SIG-M5 (cell line): Measurements from ENCODE around the gene CLIP2.
"Not testable (repeated sequence)": the region's sequence is repeated elsewhere in the genome, so short reads cannot be mapped to it uniquely, and the experiment has no call there.

Experiments
- DNase-seq: peaks from one replicate; lab custom pipeline; 2025; lab: John Stamatoyannopoulos, UW

CLIP2 gene

DNA sequence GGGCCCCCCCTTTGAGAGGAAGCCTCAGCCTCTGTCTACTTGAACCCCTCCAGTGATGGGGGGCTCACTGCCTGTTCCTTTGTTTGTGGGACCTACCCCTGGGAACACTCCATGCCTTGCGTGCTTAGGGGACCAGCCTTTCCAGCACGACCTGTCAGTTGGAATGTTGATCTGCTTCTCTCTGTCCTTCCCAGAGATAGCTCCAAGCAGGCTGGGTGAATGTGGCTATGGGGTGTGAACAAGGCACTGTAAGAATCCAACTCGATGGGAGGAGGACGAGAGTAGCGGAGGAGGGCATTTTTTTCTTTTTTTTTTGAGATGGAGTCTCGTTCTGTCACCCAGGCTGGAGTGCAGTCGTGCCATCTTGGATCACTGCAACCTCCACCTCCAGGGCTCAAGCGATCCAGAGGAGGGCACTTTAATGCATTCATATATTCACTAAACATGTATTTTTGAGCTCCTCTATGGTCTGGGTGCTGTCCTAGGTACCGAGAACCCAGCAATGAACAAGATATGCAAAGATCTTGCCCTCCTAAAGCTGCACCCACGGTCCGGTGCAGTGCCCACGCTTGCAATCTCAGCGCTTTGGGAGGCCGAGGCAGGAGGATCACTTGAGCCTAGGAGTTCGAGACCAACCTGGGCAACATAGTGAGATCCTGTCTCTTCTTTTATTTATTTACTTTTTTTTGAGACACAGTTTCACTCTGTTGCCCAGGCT, 8.5 kb downstream of the CLIP2 start:
- DNase-seq: no peak

DNA sequence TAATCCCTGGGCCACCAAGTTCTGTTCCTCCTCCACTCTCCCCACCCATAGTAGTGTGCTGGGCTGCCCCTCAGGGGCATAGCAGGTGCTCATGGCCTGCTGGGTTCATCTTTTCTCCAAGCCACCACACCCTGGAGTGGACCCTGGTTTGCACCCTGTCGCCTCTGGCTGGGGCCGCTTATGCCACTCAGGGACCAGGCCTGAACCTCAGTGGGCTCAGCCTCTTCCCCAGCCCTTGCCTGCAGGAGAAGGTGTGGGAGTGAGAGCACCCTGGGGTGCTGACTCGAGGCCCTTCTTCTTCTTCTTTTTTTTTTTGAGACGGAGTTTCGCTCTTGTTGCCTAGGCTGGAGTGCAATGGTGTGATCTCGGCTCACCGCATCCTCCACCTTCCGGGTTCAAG, 10.2 kb downstream of the CLIP2 start:
- DNase-seq: no peak

DNA sequence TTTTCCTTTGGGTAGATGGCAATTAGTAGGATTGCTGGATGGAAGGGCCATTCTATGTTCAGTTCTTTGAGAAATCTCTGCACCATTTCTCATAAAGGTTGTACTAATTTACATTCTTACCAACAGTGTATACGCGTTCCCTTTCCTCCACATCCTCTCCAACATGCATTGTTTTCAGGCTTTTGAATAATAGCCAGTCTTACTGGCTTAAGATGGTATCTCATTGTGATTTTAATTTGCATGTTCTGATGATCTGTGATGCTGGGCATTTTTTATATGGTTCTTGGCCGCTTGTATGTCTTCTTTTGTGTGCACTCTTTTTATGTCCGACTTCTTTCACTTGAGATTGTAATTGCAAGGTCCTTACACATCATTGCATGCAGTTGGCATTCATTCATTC, 11.7 kb downstream of the CLIP2 start:
- no peak for DNase-seq

DNA sequence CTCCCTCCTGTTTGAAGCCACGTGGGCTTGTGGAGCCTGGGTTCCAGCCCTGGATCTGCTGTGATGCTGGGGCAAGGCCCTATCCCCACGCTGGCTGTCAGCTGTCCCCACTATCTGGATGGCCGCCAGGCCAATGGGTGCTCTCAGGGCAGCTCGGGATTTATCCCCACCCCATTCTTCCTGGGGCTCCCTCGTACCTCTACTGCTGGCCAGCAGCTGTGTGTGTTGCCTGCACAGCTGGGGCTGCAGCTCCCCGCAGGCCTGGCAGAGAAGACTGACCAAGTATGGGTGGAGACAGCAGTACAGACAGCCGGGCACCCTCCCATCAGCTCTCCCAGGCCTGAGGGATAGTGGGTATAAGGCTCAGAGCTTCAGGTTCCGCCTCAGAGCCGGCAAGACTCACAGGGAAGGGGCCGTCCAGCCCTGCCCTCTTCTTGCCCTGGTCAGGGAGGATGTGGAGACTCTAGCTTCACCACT, 13.6 kb downstream of the CLIP2 start:
- no peak for DNase-seq

DNA sequence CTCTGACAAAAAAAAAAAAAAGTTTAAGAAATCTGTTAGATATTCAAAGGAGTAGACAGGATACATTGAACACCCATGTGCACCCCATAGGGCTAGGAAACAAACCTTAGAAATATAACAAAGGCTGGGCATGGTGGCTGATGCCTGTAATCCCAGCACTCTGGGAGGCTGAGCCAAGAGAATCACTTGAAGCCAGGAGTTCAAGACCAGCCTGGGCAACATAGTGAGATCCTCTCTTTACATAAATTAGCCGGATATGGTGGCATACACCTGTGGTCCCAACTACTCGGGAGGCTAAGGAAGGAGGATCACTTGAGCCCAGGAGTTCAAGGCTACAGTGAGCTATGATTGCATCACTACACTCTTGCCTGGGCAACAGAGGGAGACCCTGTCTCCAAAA, 15.3 kb downstream of the CLIP2 start:
- DNase-seq: no peak

DNA sequence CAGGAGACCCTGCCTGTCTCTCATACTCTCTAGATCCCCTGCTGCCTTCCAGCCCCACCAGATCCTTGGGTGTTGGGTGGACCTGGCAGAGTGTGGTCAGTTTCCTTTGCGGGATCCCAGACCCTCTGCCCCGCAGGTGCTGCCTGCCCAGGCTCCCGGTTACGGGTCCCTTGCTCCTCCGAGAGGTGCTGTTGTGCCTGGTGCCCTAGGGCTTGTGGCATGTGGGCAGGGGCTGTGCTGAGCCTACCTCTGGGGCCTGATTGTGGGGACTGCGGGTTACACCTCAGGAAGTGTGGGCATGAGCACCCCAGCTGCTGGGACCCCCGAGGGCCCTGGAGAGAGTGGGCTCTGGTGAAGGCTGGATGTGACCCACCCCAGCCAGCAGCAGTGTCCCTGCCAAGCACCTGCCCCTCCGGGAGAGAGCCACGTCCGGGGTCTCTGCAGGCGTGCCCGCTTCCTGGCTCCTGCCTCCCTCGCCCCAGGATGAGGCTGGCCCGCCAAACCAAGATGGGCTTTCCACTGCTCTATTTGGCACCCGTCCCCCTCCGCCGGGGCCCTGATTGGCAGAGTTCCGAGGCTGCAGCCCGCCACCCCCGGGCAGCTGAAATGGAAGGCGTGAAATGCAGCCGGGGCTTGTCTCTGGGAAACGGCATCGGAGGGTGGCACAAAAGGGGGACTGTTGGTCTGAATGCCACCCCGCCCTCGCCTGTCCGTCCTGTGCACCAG, 17.0 kb downstream of the CLIP2 start:
- no peak for DNase-seq

DNA sequence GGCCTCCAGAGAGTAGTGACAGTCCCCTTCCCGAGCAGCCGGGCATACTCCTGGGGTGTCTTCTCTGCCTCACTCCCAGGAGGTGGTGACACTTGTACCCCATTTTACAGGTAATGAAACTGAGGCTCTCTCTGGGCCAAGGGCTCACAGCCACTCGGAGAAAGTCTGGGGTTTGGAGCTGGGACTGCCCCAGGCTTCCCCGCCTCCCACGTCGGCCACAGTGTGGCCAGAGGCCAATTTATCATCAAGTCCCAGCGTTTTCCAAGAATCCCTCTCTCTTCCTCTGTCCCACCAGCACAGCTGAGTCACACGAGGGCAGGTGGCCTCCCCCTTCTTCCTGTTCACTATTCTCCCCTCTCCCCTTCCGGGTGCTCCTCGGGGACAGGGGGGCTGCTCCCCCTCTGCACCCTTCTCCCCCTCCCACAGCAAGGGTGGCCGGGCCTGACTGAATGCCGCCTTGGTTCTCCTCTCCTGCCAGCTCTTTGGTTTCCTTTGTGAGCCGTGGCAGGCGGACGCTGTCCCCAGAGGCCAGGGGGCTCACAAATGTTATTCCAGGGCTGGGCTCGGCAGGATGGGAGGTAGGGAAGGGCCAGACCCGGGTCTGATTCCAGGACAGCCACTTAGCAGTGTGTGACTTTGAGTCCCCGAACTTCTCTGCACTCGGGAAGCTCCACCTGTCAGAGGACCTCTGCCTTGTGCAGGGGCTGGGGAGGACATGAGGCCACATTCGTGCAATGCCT, 17.7 kb downstream of the CLIP2 start:
- DNase-seq: no peak

DNA sequence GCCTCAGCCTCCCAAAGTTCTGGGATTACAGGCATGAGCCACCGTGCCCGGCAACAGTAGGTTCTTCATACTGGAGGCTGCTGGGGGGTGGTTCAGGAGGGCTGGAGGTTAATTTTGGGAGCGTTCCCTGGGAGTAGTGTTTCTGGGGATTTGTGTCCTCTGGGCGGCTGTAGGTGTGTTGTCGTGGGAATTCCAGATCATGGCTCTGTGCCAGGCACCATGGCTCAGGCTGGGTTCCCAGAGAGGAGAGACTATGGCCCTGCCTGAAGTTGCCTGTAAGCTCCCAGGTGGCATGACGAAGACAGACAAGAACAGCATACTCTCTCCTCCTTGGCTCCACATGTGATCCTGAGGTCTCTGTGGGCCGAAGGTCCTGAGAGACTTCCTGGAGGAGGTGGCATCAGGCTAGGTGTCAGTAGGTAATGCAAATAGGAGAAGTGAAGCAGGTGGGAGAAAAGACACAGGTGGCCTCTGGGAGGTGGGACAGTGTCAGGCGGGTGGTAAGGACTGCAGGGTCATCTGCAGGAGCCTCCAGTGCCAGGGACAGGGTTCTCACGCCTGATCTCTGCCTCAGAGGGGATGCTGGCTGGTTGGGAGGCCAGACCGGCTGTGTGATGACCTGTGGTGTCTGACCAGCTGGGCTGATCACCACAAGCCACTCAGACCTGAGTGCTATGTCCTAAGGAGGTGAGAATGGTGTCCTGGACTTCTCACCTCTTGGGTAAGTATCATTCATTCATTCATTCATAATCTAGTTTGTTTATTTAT, 18.7 kb downstream of the CLIP2 start:
- no peak for DNase-seq

DNA sequence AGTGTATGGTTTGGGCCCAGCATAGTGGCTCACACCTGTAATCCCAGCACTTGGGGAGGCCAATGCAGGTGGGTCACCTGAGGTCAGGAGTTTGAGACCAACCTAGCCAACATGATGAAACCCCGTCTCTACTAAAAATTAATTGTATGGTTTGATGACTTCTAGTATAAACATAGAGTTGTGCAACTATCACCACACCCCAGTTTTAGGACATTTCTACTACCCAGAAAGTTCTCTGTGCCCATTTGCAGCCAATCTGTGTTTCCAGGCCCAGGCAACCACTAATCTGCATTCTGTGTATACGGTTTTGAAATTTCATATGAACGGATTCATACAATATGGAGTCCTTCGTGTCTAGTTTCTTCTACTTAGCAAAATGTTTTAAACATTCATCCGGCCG, 20.0 kb downstream of the CLIP2 start:
- no peak for DNase-seq

DNA sequence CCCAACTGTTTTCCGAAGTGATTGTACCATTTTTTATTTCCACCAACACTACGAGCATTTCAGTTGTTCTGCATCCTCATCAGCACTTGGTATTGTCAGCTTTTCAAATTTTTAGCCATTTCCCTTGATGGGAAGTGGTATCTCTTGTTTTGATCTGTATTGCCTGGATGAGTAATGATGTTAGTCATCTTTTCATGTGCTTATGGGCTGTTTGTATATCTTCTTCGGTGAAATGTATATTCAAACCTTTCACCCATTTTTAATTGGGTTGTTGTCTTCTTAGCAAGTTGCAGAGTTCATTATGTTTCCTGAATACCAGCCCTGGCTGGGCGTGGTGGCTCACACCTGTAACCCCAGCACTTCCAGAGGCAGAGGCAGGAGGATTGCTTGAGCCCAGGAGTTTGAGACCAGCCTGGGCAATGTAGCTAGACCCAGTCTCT, 22.1 kb downstream of the CLIP2 start:
- DNase-seq: no peak

DNA sequence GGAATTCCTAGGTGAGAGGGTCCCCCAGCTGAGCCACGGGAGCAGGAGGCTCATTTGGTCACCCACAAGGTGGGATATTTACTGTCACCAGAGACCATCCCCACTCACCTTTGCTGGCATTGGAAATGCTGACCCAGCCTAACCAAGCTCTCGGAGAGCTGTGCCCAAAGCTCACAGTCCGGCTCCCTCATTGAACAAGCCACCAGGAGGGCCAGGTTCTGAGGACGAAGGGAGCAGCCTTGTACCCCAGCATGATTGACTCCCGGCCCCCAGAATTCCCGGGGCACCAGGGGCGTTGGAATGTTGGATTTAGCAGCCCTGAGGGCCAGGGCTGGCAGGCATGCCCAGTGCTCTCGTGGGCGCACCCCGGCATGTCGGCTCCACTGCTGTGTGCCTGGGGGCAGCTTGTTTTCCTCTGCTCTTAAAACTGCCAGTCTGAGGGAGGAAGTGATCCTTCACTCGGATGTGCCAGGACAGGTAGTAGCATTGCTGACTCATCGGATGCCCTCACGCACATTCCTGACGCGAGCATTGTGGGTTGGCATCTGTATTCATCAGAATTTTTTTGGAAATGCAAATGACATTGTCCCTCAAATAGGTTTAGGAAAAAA, 23.3 kb downstream of the CLIP2 start:
- no peak for DNase-seq

DNA sequence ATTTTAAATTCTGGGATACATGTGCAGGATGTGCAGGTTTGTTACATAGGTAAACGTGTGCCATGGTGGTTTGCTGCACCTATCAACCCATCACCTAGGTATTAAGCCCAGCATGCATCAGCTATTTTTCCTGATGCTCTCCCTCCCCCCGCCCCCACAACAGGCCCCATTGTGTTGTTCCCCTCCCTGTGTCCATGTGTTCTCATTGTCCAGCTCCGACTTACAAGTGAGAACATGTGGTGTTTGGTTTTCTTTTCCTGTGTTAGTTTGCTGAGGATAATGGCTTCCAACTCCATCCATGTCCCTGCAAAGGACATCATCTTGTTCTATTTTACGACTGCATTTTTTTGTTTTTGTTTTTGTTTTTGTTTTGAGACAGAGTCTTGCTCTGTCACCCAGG, 26.7 kb downstream of the CLIP2 start:
- DNase-seq: not testable (repeated sequence)

DNA sequence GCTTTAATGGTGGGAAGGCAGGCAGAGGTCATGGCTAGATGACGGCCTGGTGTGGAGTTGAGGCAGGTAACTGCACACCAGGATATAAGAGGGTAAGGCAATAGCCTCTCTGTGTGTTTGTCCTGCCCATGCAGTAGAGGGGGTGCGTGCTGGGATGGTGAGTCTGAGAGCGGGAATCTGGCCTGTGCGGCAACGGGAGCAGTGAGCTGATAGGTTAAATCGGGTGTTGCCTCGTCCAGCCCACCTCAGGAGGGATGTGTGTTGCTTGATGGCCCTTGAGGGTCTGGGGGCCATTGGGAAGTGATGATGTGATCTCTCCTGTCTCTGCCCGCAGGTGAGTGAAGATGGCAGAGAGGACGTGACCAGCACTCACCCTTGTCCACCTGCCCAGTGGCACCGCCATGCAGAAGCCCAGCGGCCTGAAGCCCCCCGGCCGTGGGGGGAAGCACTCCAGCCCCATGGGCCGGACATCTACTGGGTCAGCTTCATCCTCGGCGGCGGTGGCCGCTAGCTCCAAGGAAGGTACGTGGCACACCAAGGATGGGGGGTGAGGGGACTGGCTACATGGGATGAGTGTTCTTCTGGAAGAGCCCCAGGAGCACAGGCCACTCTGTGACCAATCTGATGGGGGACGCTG, 28.1 kb downstream of the CLIP2 start:
- no peak for DNase-seq

DNA sequence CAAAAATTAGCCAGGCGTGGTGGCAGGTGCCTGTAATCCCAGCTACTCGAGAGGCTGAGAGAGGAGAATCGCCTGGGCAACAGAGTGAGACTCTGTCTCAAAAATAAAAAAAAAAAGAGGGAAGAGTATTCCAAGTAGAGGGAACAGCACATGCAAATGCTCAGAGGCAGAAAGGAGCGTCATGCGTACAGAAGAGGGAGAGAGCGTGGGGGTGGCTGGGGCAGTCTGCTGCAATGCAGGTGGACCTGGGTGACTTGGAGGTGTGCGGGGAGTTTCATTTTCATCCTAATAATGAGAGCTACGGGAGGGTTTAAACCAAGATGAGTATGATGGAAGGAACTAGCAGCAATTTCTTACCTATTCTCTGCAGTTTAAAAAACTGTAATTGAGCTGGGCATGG, 28.8 kb downstream of the CLIP2 start:
- no peak for DNase-seq

DNA sequence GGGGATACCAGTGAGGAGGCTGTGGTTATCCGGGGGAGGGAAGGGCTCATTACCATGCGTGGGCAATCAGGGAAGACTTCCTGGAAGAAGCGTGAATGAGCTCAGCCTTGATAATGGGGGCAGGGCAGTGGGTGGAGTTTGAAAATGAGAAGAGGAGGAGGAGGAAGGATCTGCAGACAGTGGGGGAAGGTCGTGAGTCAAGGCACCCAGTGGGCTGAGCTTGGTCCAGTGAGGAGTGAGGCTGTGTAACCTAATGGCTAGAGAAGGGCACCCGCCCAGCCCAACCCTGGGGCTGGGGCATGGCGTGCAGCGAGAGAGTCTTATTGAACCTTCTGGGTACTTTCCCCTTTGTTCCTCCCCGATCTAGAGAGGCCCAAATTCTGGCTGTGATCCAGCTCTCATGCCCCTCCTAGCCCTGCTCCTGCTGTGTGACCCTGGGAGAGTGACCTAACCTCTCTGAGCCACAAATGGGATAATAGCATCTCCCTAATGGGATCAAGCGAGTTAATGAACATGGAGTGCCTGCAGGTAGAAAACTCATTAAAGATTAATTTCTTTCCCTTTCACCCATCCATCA, 31.5 kb downstream of the CLIP2 start:
- no peak for DNase-seq

DNA sequence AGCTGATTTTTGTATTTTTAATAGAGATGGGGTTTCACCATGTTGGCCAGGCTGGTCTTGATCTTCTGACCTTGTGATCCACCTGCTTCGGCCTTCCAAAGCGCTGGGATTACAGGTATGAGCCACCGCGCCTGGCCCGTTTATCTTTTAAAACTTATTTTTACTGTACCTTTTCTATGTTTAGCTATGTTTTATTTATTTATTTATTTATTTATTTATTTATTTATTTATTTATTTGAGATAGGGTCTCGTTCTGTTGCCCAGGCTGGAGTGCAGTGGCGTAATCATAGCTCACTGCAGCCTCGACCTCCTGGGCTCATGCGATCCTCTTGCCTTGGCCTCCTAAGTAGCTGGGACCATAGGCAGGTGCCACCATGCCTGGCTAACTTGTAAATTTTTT, 33.7 kb downstream of the CLIP2 start:
- DNase-seq: not testable (repeated sequence)

DNA sequence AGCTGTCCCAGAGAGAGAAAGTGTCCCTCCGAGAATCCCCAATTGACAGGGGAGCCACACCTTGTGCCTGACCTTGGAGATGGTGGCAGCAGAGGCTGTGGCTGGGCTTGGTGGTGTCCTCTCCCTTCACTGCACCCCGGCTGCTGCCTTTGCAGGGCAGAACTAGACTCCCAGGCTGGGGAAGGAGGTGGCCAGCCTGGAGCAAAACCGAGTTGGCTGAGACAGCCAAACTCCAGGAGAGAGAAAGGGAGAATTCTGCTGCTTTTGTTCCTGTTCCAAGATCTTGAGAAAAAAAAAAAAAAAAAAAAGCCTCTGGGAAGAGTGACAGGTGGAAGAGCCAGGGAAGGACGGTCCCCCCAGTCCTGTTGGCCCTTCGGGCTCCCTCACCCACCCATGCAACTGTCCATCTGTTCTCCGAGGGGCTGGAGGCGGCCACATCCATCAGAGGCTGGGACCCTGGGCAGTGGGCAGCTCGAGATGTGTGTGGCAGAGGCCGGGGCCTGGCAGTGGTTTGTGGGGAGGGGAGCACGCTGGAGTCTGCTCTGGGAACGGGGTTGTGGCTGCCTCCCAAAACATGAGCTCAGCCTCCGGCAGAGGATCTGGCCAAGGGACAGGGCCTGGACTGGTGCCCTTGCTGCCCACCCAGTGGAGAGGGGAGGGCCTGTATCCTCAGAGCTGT, 35.5 kb downstream of the CLIP2 start:
- no peak for DNase-seq

DNA sequence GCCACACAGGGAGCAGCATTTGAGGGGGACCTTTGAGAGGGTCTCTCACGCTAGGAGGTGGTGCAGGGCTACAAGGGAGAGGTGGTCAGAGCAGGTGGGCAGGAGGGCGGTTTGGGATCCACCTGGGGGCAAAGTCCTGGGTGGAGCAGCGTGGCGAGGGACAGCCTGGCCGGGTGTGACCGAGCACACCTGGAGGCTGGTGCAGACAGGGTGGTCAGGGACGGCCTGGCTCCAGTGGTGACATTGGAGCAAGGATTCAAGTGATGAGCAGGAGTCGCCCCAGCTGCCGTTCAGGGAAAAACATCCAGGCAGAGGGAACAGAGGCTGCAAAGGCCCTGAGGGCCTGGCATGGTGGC, 36.0 kb downstream of the CLIP2 start:
- no peak for DNase-seq

DNA sequence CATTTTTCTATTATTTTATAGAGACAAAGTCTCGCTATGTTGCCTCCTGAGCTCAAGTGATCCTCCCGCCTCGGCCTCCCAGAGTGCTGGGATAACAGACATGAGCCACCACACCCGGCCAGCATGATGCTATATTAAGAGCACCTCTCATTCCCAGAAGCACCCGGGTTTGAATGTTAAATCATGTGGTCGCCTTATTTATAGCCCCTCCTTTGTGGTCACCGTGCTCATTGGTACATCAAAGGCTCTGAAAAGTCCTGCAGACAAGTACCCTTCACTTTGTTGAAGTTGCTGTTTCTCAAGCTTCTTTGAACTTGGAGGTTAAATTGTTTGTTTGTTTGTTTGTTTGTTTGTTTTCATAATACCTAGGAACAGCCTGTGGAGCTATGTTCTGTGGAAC, 40.0 kb downstream of the CLIP2 start:
- no peak for DNase-seq
